Pericardium fibroblast (primary cell): ENCODE results near the gene RHOG. TPM values are rescaled to one million over a fixed set of nuclear protein-coding genes. Genes with fewer than 3 reads are reported as not detected.

ENCODE experiments used
- total RNA-seq: library from RNA; depleted of rRNA; stranded (reverse); fragments of >200 nt; gene quantifications from 2 replicates; pipeline ENCODE4 v1.2.3, GENCODE V29; 2015

The RHOG gene
- 52.0 and 54.7 TPM in 2 replicates for total RNA-seq

GRCh38 chr11:3840870-3841425, at the start of gene RHOG:
RHOG (minus strand) TSS chr11:3840959; CDS start chr11:3828138, 12,821 bp downstream.

DNA sequence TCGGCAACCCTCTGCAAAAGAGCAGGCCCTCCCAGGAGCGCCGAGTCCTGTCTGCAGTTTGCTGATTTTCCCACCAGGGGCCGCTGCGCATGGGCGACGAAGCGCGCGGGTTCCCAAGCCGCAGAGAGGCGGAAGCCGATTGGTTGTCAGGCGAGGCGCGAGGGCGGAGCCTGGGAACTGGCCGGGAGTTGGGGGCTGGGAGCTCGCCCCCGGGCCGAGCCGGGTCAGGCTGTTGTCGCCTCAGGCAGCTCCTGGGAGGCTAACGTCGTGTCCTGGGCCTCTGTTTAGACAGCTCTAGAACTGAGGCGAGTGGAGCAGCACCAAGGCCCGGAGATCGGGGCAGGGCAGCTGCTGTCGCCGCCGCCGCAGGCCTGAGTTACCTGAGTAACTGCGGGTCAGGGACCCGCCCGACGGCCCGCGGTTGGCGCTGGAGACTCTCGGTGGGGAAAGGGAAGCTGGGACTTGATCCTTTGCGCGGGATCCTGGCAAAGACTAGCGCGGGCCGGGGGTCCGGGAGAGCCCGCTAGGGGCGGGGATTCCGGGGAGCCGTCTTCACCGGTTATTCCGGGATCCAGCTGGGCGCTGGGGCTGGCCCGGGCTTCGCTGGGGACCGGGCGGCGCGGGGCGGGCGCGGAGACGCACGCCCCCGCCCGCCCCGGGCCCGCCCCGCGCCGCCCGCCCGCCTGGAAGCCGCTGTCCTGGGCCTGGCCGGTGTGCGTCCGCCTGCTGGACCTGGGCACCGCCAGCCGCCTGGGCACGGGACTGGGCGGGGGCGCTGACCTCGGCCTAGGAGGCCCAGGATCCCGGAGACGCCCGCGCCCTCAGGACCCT, 14.4 kb upstream of the RHOG start, which contains the start of gene STIM1:
Gene STIM1, plus strand, starts transcription at position 688 of the 831 bp plus-strand sequence. CDS start 607 bp downstream, outside the sequence.

GRCh38 chr11:3807909-3808860, 32.6 kb downstream of the RHOG start, which contains the start of gene PGAP2:
PGAP2 (plus strand) TSS chr11:3808560; CDS start chr11:3811260, 2,700 bp downstream.

GRCh38 chr11:3797329-3798090, 43.2 kb downstream of the RHOG start, which contains the start of gene NUP98:
NUP98 (minus strand) TSS chr11:3797554; CDS start chr11:3782117, 15,437 bp downstream.

Other genes starting within 250 kb of the RHOG start
- gene ART5, start 199.0 kb downstream of the RHOG start, total RNA-seq, result 0.12 and 0.26 TPM in 2 replicates
- not detected in 2 replicates for gene ART1, start 195.8 kb downstream of the RHOG start, total RNA-seq
- 0.12 and 1.0 TPM in 2 replicates for gene CHRNA10, start 169.6 kb downstream of the RHOG start, total RNA-seq
- gene NUP98, start 43.4 kb downstream of the RHOG start, total RNA-seq, result 45.6 and 60.2 TPM in 2 replicates
- gene PGAP2, start 32.4 kb downstream of the RHOG start, total RNA-seq, result 4.8 and 11.4 TPM in 2 replicates
- gene STIM1, start 14.7 kb upstream of the RHOG start, total RNA-seq, result 23.1 and 47.2 TPM in 2 replicates